RWPE1 (cell line): Measurements from ENCODE around the gene LRTM1.

Experiments used
- CTCF ChIA-PET: fragments of 350-600 bp; sonication (Branson Sonifier 250); formaldehyde crosslinking; extraction: SDS; loops from one replicate; lab custom pipeline; 2021; lab: Yijun Ruan, JAX
- POLR2A ChIA-PET: fragments of 400-600 bp; formaldehyde crosslinking; extraction: SDS; loops from one replicate; lab custom pipeline; 2020; ENCODE audit warnings: antibody characterized with exemption; ENCODE audit not compliant: low non-redundant PET; lab: Yijun Ruan, JAX
- DNase-seq: peaks from one replicate; pipeline ENCODE4 v3.0.0; 2012; ENCODE audit warnings: low spot score
- H3K27ac ChIP-seq: fragments of 450-650 bp; 2 replicates; pipeline ENCODE4 v1.5.1; 2017
- TF ChIP-seq, protein P1 (sequence below): fragments of 450-650 bp; conservative IDR thresholded peaks from 2 replicates; pipeline ENCODE4 v1.5.1; 2017; ENCODE audit warnings: low read depth, mild to moderate bottlenecking

Gene LRTM1

DNA sequence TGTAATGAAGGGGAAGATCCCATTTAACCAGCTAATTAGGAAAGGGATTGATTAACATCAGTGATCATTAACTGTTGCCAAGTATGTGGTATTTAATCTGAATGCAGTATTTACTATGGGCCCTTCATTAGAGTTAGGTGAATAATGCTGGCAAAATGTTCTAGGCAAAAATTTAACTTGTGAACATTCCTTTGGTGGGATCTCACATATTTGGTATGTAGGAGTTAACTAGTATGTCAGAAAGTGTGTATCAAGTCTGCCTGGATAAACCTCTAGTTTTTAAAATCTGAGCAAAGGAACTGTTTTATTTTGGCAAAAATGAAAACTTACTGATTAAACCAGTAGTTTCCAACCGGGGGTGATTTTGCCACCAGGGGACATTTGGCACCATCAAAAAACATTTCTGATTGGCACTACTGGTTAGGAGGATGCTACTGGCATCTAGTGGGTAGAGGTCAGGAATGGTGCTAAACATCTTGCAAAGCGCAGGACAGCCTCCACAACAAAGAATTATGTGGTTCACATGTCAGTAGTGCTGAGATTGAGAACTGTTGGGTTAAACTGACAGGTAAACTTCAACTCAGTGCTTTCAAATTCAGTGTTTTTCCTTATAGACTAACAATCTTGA, 22.5 kb downstream of the LRTM1 start:
- POLR2A ChIA-PET = no interaction called here
- no peak overlapping the region for H3K27ac ChIP-seq
- no peak for DNase-seq
- TF ChIP-seq, protein P1, sequence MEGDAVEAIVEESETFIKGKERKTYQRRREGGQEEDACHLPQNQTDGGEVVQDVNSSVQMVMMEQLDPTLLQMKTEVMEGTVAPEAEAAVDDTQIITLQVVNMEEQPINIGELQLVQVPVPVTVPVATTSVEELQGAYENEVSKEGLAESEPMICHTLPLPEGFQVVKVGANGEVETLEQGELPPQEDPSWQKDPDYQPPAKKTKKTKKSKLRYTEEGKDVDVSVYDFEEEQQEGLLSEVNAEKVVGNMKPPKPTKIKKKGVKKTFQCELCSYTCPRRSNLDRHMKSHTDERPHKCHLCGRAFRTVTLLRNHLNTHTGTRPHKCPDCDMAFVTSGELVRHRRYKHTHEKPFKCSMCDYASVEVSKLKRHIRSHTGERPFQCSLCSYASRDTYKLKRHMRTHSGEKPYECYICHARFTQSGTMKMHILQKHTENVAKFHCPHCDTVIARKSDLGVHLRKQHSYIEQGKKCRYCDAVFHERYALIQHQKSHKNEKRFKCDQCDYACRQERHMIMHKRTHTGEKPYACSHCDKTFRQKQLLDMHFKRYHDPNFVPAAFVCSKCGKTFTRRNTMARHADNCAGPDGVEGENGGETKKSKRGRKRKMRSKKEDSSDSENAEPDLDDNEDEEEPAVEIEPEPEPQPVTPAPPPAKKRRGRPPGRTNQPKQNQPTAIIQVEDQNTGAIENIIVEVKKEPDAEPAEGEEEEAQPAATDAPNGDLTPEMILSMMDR = no peak
- CTCF ChIA-PET = interaction anchor here (0.6 kb wide), 1 partner anchor 26 kb away, joined by 4 read pairs; no protein-coding TSS in a partner anchor

DNA sequence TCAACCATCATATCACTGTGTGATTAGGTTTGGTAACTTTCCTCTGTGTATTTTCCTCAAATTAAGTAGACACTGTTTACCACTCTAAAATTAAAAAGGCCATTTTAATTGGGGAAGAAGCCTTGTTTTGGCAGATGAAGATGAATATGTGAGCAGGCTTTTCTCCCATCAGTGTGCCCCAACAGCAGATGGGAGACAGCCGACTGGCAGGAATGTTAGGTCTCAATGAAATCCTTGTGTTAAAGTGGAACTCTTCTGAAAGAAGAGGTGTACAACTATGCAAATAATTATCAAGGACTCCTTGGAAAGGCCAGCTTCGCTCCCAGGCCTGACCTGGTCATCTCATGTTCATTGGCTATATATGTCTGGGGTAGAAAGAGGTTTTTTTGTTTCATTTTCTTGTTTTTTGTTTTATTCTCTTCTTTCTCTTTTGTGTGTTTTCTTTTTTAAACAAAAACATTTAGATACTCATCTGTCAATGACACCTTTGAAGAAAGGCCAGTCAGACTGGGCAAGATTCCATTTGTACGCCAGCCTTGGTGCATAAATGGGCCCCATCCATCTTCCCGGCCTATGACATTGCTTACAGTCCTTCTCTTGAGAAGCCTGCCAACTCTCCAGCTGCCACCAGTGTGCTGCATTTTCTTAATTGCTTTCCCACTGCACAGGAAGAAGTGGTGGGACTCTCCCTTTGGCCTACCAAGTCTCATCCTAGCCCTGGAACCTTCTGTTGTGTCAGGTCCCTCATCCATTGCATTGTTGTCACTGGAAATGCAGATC, 25.8 kb downstream of the LRTM1 start:
- TF ChIP-seq, protein P1 = no peak
- CTCF ChIA-PET = no interaction called here
- no peak overlapping the region for H3K27ac ChIP-seq

DNA sequence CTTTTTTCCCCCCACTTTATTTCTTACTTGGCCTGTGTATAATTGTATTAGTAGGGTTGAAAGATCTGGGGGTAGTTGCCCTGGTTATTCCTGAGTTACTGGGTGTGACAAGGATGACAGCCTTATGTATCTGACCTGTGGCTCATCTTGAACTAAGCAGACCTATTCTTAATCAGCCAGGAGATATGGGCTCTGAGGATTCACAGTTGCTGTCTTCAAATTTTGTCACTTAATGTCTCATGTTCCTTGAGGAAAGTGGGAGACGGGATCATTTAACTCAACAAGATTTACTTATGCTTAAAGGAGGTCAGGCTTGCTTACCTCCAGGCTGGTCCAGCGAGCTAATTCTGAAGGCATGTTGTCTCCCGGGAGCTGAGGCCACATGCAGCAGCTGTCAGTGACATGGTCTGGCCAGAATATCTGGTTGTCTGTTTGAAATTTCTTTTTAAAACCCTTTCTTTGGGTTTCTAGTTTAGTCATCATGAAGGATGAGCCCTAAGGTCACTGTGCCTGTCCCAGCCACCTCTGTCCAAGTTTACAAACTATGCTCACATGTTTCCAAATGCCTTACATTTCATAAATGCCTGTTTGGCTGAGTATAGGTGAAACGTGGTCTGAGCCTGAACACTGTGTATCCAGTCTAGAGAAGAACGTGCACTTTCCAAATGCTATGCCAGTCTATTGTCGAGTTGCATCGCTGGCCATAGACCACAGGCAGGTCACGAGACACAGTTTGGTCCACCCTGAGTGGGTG, 26.8 kb downstream of the LRTM1 start:
- no peak for DNase-seq
- POLR2A ChIA-PET = no interaction called here
- no peak overlapping the region for H3K27ac ChIP-seq
- TF ChIP-seq, protein P1 = no peak
- CTCF ChIA-PET = no interaction called here

More for the DNA sequence above, 25.8 kb downstream of the LRTM1 start:
- POLR2A ChIA-PET = no interaction called here
- DNase-seq = no peak

DNA sequence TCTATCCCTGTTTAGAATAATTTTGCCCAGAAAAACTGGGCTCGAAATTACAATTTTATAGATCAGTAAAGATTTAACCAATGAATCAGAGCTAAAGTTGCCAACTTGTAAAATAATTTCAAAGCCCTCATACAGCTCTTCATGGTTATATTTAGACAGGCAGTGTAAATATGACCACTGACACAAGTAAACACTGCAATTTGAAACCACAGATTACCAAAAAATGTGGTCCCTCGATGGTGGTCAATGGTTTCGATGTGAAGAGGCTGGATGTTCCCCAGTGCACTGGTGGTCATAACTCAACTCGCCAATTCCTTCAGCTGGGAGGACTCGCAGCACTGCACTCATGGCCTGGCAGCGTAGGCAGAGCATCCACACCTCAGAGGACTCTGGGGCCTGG, 28.6 kb downstream of the LRTM1 start:
- TF ChIP-seq, protein P1 = no peak
- DNase-seq = no peak
- H3K27ac ChIP-seq = no peak overlapping the region
- POLR2A ChIA-PET = no interaction called here
- CTCF ChIA-PET = no interaction called here

DNA sequence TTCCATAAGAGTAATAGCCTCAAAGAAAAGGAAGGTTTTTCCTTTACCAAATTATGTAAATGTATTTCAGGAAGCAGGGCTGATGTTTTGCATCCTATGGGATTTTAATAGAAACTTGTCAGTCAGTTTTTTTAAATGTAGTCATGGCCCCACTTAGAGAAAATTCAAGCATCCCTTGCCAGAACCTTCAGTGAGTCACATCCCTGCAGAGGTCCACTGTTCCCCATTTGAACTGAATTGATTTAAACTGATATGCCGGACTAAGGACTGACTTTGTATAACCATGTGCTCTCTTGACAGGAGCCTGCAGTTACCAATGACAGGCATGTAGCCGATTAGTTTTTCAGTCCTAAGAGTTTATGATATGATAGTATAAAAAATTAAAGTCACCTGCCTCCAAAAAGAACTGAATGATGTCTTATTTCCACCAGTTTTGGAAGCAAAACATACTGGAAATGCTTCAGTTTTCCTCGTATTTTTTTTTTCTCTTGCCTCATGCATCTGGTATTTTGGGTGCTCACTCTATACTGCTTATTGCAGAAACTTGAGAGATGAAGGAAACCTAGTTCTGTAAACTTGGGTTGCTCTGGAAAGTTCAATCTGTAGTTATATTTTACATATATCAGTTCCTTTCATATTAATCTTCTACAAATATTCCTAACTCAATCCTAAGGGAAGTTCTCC, 30.7 kb downstream of the LRTM1 start:
- H3K27ac ChIP-seq = no peak overlapping the region
- TF ChIP-seq, protein P1 = no peak
- ChIA-PET CTCF (no interaction called here), POLR2A (no interaction called here)
- no peak for DNase-seq

DNA sequence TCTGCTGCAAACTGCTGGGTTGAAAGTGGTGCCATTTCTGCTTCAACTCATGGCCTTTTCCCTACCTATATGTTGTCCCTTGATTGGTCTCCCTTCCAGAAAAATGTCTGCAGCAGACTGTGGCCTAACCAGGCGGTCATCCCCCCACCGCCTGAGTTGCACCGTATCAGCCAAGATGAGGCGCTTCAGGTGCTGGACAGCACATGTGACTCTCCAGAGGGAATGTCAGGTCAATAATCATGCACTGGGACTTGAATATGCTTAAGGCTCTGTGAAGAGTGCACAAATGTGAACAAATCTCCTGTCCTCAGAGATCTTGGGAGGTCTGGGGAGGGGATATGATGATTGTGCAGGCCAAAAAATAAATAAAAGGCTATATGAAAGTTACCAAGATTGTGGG, 32.2 kb downstream of the LRTM1 start:
- TF ChIP-seq, protein P1 = no peak
- DNase-seq = no peak
- ChIA-PET CTCF (no interaction called here), POLR2A (no interaction called here)
- H3K27ac ChIP-seq = no peak overlapping the region
